SK-N-MC (cell line): ENCODE data around the gene GALNT18.

ENCODE experiments used
- EZH2 ChIP-seq: fragments of 200-600 bp; sonication (generic); IDR thresholded peaks from one replicate; pipeline ENCODE4 v1.6.1; 2017; ENCODE audit warnings: antibody characterized with exemption
- POLR2AphosphoS5 ChIP-seq: IDR thresholded peaks from 2 replicates; pipeline ENCODE4 v1.6.1; 2012; ENCODE audit warnings: mild to moderate bottlenecking, low read depth, low read length, borderline replicate concordance

- TF ChIP-seq POLR2AphosphoS5 (no peak), EZH2 (no peak)
Measured at GRCh38 chr11:11584937-11585336, 36.9 kb downstream of the GALNT18 start.
